ENCODE measurements around the gene SCN11A.

SCN11A gene

GRCh38 chr3:39051649-39052561 is at the start of gene SCN11A, which contains the start of gene WDR48:
SCN11A (minus strand) TSS chr3:39051944; CDS start chr3:38950362, 101,582 bp downstream.
WDR48 (plus strand) TSS chr3:39052016; CDS start chr3:39052026, 10 bp downstream.
- DNase-seq, result peak; percentile 88

GRCh38 chr3:39101022-39101689 is 49.4 kb upstream of the SCN11A start:
- no peak for DNase-seq

GRCh38 chr3:39100500-39100886 is 48.7 kb upstream of the SCN11A start:
- no peak for DNase-seq

GRCh38 chr3:39099738-39100499 is 48.2 kb upstream of the SCN11A start:
- DNase-seq, result no peak

GRCh38 chr3:39099242-39099641 is 47.5 kb upstream of the SCN11A start:
- DNase-seq, result no peak

- DNase-seq, result no peak
These were observed 46.8 kb upstream of the SCN11A start for GRCh38 chr3:39098473-39099000.

- DNase-seq, result no peak
These were observed 46.1 kb upstream of the SCN11A start for GRCh38 chr3:39097716-39098472.

GRCh38 chr3:39096775-39097174 is 45.0 kb upstream of the SCN11A start:
- no peak for DNase-seq

GRCh38 chr3:39095778-39096177 is 44.0 kb upstream of the SCN11A start:
- no peak for DNase-seq

- DNase-seq, result no peak
These were observed 43.3 kb upstream of the SCN11A start for GRCh38 chr3:39094851-39095677.

GRCh38 chr3:39090922-39091321 is 39.2 kb upstream of the SCN11A start:
- DNase-seq, result no peak

GRCh38 chr3:39088889-39089288 is 37.1 kb upstream of the SCN11A start:
- DNase-seq, result no peak

GRCh38 chr3:39088456-39088855 is 36.7 kb upstream of the SCN11A start:
- DNase-seq, result no peak

GRCh38 chr3:39086144-39086543 is 34.4 kb upstream of the SCN11A start:
- DNase-seq, result no peak

- DNase-seq, result no peak
These were observed 31.0 kb upstream of the SCN11A start for GRCh38 chr3:39082666-39083313.

- DNase-seq, result no peak
These were observed 28.3 kb upstream of the SCN11A start for GRCh38 chr3:39080026-39080425.

GRCh38 chr3:39079530-39079929 is 27.8 kb upstream of the SCN11A start:
- DNase-seq, result no peak

- DNase-seq, result no peak
These were observed 24.2 kb upstream of the SCN11A start for GRCh38 chr3:39075910-39076309.

- DNase-seq, result no peak
These were observed 16.8 kb upstream of the SCN11A start for GRCh38 chr3:39068556-39068955.

GRCh38 chr3:39067286-39067685 is 15.5 kb upstream of the SCN11A start:
- DNase-seq, result no peak

GRCh38 chr3:39065197-39065596 is 13.5 kb upstream of the SCN11A start:
- DNase-seq, result peak; percentile 14

All from KG1 (cell line).